Upper lobe of left lung (tissue), 6 donors: ENCODE data around the gene CNNM3. TPM values are rescaled to one million over a fixed set of nuclear protein-coding genes. Genes with fewer than 3 reads are reported as not detected.
"Not testable (repeated sequence)": the region's sequence is repeated elsewhere in the genome, so short reads cannot be mapped to it uniquely, and the experiment has no call there.

ENCODE experiments used
- ATAC-seq, 2 donors: fragments of 200-7000 bp; cut with Tn5 transposase; one replicate each; pipeline ENCODE4 v1.9.1; 2022; ENCODE audit warnings: mild to moderate bottlenecking in 2 of 2, moderate library complexity in 2 of 2; ENCODE audit not compliant: low FRiP score in 2 of 2
- DNase-seq, 2 donors: peaks; one replicate each; pipeline ENCODE4 v3.0.0-alpha.2; 2019 to 2020
- H3K27ac ChIP-seq, 4 donors: fragments of 200-600 bp; sonication (generic); one replicate each; pipeline ENCODE4 v1.5.1; 2016 to 2019
- H3K27me3 ChIP-seq, 4 donors: fragments of 200-600 bp; sonication (generic); one replicate each; pipeline ENCODE4 v1.5.1; 2017 to 2019
- H3K36me3 ChIP-seq, 4 donors: fragments of 200-600 bp; sonication (generic); one replicate each; pipeline ENCODE4 v1.5.1; 2016 to 2019
- H3K4me1 ChIP-seq, 4 donors: fragments of 200-600 bp; sonication (generic); one replicate each; pipeline ENCODE4 v1.5.1; 2018 to 2019
- H3K4me3 ChIP-seq, 4 donors: fragments of 200-600 bp; sonication (generic); one replicate each; pipeline ENCODE4 v1.5.1; 2017 to 2019; ENCODE audit warnings: mild to moderate bottlenecking in 2 of 4, moderate library complexity in 1 of 4
- H3K9me3 ChIP-seq, 4 donors: fragments of 200-600 bp; sonication (generic); one replicate each; pipeline ENCODE4 v1.5.1; 2018 to 2019
- CTCF ChIP-seq, 6 experiments: fragments of 450-650 bp in 4 of 6; fragments of 200-600 bp in 2 of 6; sonication (generic) in 2 of 6; IDR thresholded peaks; one replicate each; pipeline ENCODE4 v1.5.1; 2016 to 2019; ENCODE audit warnings: antibody characterized with exemption in 6 of 6
- EP300 ChIP-seq, 4 donors: sonication (generic); formaldehyde crosslinking; IDR thresholded peaks; one replicate each; pipeline ENCODE4 v1.5.1; 2017; ENCODE audit warnings: antibody characterized with exemption in 4 of 4, control low read depth in 2 of 4
- POLR2A ChIP-seq, 4 donors: fragments of 450-650 bp; IDR thresholded peaks; one replicate each; pipeline ENCODE4 v1.5.1; 2016 to 2017; ENCODE audit warnings: antibody characterized with exemption in 4 of 4, mild to moderate bottlenecking in 2 of 4
- POLR2AphosphoS5 ChIP-seq, 2 donors: sonication (generic); formaldehyde crosslinking; IDR thresholded peaks; one replicate each; pipeline ENCODE4 v1.5.1; 2017; ENCODE audit warnings: antibody characterized with exemption in 2 of 2
- WGBS, 2 donors: methylation state at CpG; one replicate each; pipeline ENCODE4 v1.1.5; 2017 to 2018; 5-methylcytosine and 5-hydroxymethylcytosine counted together
- total RNA-seq, 6 donors: library from RNA; depleted of rRNA in 4 of 6; stranded (reverse); fragments of >200 nt in 4 of 6; gene quantifications; one replicate each; pipeline versions ENCODE4 v1.1.0 to v1.2.1, GENCODE V29; 2016 to 2021
- donor health status: DM: no; HTN: no; CAD: no; lungs with moderate emphysema.
- donor health status: DM: no; HTN: yes; CAD: no; lungs with severe emphysema.

Gene CNNM3
- total RNA-seq, 6 donors from 2014 or later, result 17.2 to 52.4 (median 26.5) TPM

- peaks cover 11 to 47% (median 41%) of the 10 kb centered on the region in 4 donors for H3K36me3 ChIP-seq
- ATAC-seq, result no peak
- H3K27ac ChIP-seq, result peak overlapping the region in 2 of 4 donors; percentile 36 to 86
- TF ChIP-seq CTCF (IDR thresholded peaks at IDR 0.05) (no peak), POLR2A (IDR thresholded peaks at IDR 0.05) (no peak), POLR2AphosphoS5 (IDR thresholded peaks at IDR 0.05) (no peak)
- H3K9me3 ChIP-seq, result no peaks in the 10 kb centered on the region
- 47 to 49% methylated on average over 4 of the region's 4 CpGs for WGBS, 2 donors
- H3K27me3 ChIP-seq, result no peaks in the 10 kb centered on the region
- H3K4me3 ChIP-seq, result no peak overlapping the region
- peaks cover 21 to 46% (median 28%) of the 10 kb centered on the region in 4 donors for H3K4me1 ChIP-seq
- no peak for DNase-seq
Observed at GRCh38 chr2:96859681-96860064, 43.6 kb downstream of the CNNM3 start.

- ATAC-seq (no peak), DNase-seq (peak in 1 of 2 donors; percentile 77)
- TF ChIP-seq POLR2AphosphoS5 (IDR thresholded peaks at IDR 0.05) (no peak), EP300 (IDR thresholded peaks at IDR 0.05) (no peak), POLR2A (IDR thresholded peaks at IDR 0.05) (no peak), CTCF (IDR thresholded peaks at IDR 0.05) (no peak)
- Histone ChIP-seq H3K27ac (peak overlapping the region in 2 of 4 donors; percentile 36 to 86), H3K27me3 (no peaks in the 10 kb centered on the region), H3K4me1 (peaks cover 22 to 49% (median 28%) of the 10 kb centered on the region in 4 donors), H3K4me3 (no peak overlapping the region), H3K36me3 (peaks cover 17 to 54% (median 48%) of the 10 kb centered on the region in 4 donors), H3K9me3 (no peaks in the 10 kb centered on the region)
- WGBS, 2 donors, result 67 to 79% methylated on average over 10 to 34 of the region's 38 CpGs
Observed at GRCh38 chr2:96860065-96861029, 44.3 kb downstream of the CNNM3 start.

- no peaks in the 10 kb centered on the region for H3K27me3 ChIP-seq
- DNase-seq, result peak in 1 of 2 donors; percentile 79
- peaks cover 19 to 61% (median 53%) of the 10 kb centered on the region in 4 donors for H3K36me3 ChIP-seq
- 94 to 97% methylated on average over 5 to 16 of the region's 17 CpGs for WGBS, 2 donors
- H3K9me3 ChIP-seq, result no peaks in the 10 kb centered on the region
- H3K4me1 ChIP-seq, result peaks cover 23 to 56% (median 33%) of the 10 kb centered on the region in 4 donors
- no peak overlapping the region for H3K27ac ChIP-seq
- no peak overlapping the region for H3K4me3 ChIP-seq
- no peak for TF ChIP-seq CTCF (IDR thresholded peaks at IDR 0.05)
- no peak for TF ChIP-seq POLR2A (IDR thresholded peaks at IDR 0.05)
- ATAC-seq, result no peak
Observed at GRCh38 chr2:96861074-96861473, 45.0 kb downstream of the CNNM3 start.

- peaks cover 35 to 62% (median 44%) of the 10 kb centered on the region in 4 donors for H3K4me1 ChIP-seq
- WGBS, 2 donors, result 64 to 75% methylated on average over 4 of the region's 4 CpGs
- not testable (repeated sequence) for H3K27ac ChIP-seq
Observed at GRCh38 chr2:96863056-96863455, 47.0 kb downstream of the CNNM3 start.

GRCh38 chr2:96863575-96864342 is 47.7 kb downstream of the CNNM3 start:
- Histone ChIP-seq H3K4me1 (peaks cover 36 to 64% (median 43%) of the 10 kb centered on the region in 4 donors), H3K4me3 (no peak overlapping the region), H3K9me3 (no peaks in the 10 kb centered on the region), H3K27ac (no peak overlapping the region), H3K27me3 (no peaks in the 10 kb centered on the region), H3K36me3 (peaks cover 19 to 67% (median 55%) of the 10 kb centered on the region in 4 donors)
- ATAC-seq (no peak), DNase-seq (peak in 1 of 2 donors; percentile 57)
- TF ChIP-seq EP300 (IDR thresholded peaks at IDR 0.05) (no peak), POLR2AphosphoS5 (IDR thresholded peaks at IDR 0.05) (no peak), CTCF (IDR thresholded peaks at IDR 0.05) (no peak), POLR2A (IDR thresholded peaks at IDR 0.05) (no peak)
- WGBS, 2 donors, result 90 to 91% methylated on average over 13 to 15 of the region's 19 CpGs

More at GRCh38 chr2:96863056-96863455, 47.0 kb downstream of the CNNM3 start:
- H3K36me3 ChIP-seq, result peaks cover 19 to 67% (median 55%) of the 10 kb centered on the region in 4 donors
- not testable (repeated sequence) for H3K4me3 ChIP-seq, H3K9me3 ChIP-seq, ATAC-seq, H3K27me3 ChIP-seq, DNase-seq
